ENCODE results near the gene ZFYVE28.

- TF ChIP-seq CTCF (IDR thresholded peaks at IDR 0.05) (no peak), POLR2A (IDR thresholded peaks at IDR 0.05) (no peak)
These were observed 85.0 kb downstream of the ZFYVE28 start for GRCh38 chr4:2333356-2333841.

All from body of pancreas (tissue), 4 donors.